PC-9 (cell line): ENCODE measurements around the gene COL5A1. TPM values are rescaled to one million over a fixed set of nuclear protein-coding genes. Genes with fewer than 3 reads are reported as not detected.
A peak's percentile ranks its signal among the peaks of the same experiment; 100 is the strongest.

Experiments
- BruUV-seq: library from RNA; stranded (reverse); fragments of 400-500 nt; replicated peaks from 2 replicates; lab custom pipeline; 2021; lab: Mats Ljungman, UMichigan
- CTCF ChIA-PET: fragments of 300-600 bp; sonication (Branson Sonifier 250); formaldehyde crosslinking; loops from one replicate; lab custom pipeline; 2022; ENCODE audit warnings: antibody characterized with exemption; lab: Charles Lee
- POLR2A ChIA-PET: fragments of 300-600 bp; sonication (Branson Sonifier 250); formaldehyde crosslinking; loops from one replicate; lab custom pipeline; 2022; ENCODE audit warnings: antibody characterized with exemption; ENCODE audit not compliant: unreplicated experiment; lab: Charles Lee
- DNase-seq, 2 experiments: peaks; one replicate each; pipeline versions ENCODE4 v3.0.0 to v3.0.0-alpha.2; 2015 to 2022; ENCODE audit warnings: mixed read lengths in 1 of 2
- H2AFZ ChIP-seq: fragments of 200-600 bp; sonication (generic); 2 replicates; pipeline ENCODE4 v1.8.1; 2017; ENCODE audit warnings: antibody characterized with exemption
- H3F3A ChIP-seq: fragments of 200-600 bp; sonication (generic); 2 replicates; pipeline ENCODE4 v1.8.1; 2017; ENCODE audit warnings: antibody characterized with exemption, mild to moderate bottlenecking, low read depth; ENCODE audit not compliant: insufficient read depth
- H3K27ac ChIP-seq: fragments of 200-600 bp; sonication (generic); 2 replicates; pipeline ENCODE4 v1.6.1; 2016; ENCODE audit warnings: mixed run types
- H3K27me3 ChIP-seq: fragments of 200-600 bp; sonication (generic); 2 replicates; pipeline ENCODE4 v1.6.1; 2016; ENCODE audit warnings: low read depth, mixed run types; ENCODE audit not compliant: insufficient read depth
- H3K36me3 ChIP-seq: fragments of 200-600 bp; sonication (generic); 2 replicates; pipeline ENCODE4 v1.6.1; 2016; ENCODE audit warnings: low read depth, mixed run types
- H3K4me1 ChIP-seq: fragments of 200-600 bp; sonication (generic); replicated peaks from 2 replicates; pipeline ENCODE4 v1.6.1; 2016; ENCODE audit warnings: mixed run types; ENCODE audit not compliant: insufficient read depth
- H3K4me2 ChIP-seq: fragments of 200-600 bp; sonication (generic); 2 replicates; pipeline ENCODE4 v1.6.1; 2017; ENCODE audit warnings: mixed run types
- H3K4me3 ChIP-seq: fragments of 200-600 bp; sonication (generic); 2 replicates; pipeline ENCODE4 v1.6.1; 2016; ENCODE audit warnings: mixed run types
- H3K79me2 ChIP-seq: fragments of 200-600 bp; sonication (generic); 2 replicates; pipeline ENCODE4 v1.6.1; 2017; ENCODE audit warnings: low read depth, mixed run types
- H3K9me2 ChIP-seq: fragments of 200-600 bp; sonication (generic); 2 replicates; pipeline ENCODE4 v1.8.1; 2017; ENCODE audit warnings: mild to moderate bottlenecking; ENCODE audit not compliant: insufficient read depth
- H3K9me3 ChIP-seq: fragments of 200-600 bp; sonication (generic); 2 replicates; pipeline ENCODE4 v1.8.1; 2016; ENCODE audit warnings: low read depth; ENCODE audit not compliant: insufficient read depth
- H4K20me1 ChIP-seq: fragments of 200-600 bp; sonication (generic); 2 replicates; pipeline ENCODE4 v1.8.1; 2017; ENCODE audit not compliant: insufficient read depth
- EZH2 ChIP-seq: fragments of 200-600 bp; sonication (generic); IDR thresholded peaks from 2 replicates; pipeline ENCODE4 v1.8.0; 2017; ENCODE audit warnings: antibody characterized with exemption, low read depth
- intact Hi-C: fragments of 100-400 bp; cut with micrococcal nuclease; formaldehyde crosslinking; loops from one replicate; pipeline ENCODE4 v1.10.0; 2022; ENCODE audit not compliant: unreplicated experiment
- total RNA-seq: library from RNA; stranded (reverse); gene quantifications from 2 replicates; pipeline ENCODE4 v1.2.3, GENCODE V29; 2021
- TF ChIP-seq, protein P1 (sequence below): fragments of 200-600 bp; sonication (generic); conservative IDR thresholded peaks from 2 replicates; pipeline ENCODE4 v1.6.1; 2017; ENCODE audit warnings: mixed run types, antibody characterized with exemption, mild to moderate bottlenecking, moderate library complexity

Gene COL5A1
- total RNA-seq, 1 experiment from 2014 or later: 15.2 TPM

- no peaks in the 10 kb centered on the region for H4K20me1 ChIP-seq
- intact Hi-C loops: no loop called here
- H3K4me2 ChIP-seq: no peak overlapping the region
- H3K9me2 ChIP-seq: no peaks in the 10 kb centered on the region
- no peaks in the 10 kb centered on the region for H3K79me2 ChIP-seq
- POLR2A ChIA-PET: no interaction called here
- TF ChIP-seq EZH2: no peak
- TF ChIP-seq, protein P1, sequence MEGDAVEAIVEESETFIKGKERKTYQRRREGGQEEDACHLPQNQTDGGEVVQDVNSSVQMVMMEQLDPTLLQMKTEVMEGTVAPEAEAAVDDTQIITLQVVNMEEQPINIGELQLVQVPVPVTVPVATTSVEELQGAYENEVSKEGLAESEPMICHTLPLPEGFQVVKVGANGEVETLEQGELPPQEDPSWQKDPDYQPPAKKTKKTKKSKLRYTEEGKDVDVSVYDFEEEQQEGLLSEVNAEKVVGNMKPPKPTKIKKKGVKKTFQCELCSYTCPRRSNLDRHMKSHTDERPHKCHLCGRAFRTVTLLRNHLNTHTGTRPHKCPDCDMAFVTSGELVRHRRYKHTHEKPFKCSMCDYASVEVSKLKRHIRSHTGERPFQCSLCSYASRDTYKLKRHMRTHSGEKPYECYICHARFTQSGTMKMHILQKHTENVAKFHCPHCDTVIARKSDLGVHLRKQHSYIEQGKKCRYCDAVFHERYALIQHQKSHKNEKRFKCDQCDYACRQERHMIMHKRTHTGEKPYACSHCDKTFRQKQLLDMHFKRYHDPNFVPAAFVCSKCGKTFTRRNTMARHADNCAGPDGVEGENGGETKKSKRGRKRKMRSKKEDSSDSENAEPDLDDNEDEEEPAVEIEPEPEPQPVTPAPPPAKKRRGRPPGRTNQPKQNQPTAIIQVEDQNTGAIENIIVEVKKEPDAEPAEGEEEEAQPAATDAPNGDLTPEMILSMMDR: no peak
- no TSS peak for BruUV-seq
- H3K27me3 ChIP-seq: peaks cover 5% of the 10 kb centered on the region; the same call in 1 of the 2 replicates
- H3K9me3 ChIP-seq: peaks cover 10% of the 10 kb centered on the region; the same call in 1 of the 2 replicates
- peaks cover 3% of the 10 kb centered on the region; the same call in 1 of the 2 replicates for H3F3A ChIP-seq
- CTCF ChIA-PET: interaction anchor here (1.1 kb wide), 1 partner anchor 212 kb away, joined by 3 read pairs; no protein-coding TSS in a partner anchor
- no peaks in the 10 kb centered on the region; the same call in 1 of the 2 replicates for H3K4me1 ChIP-seq
- no peak overlapping the region for H3K27ac ChIP-seq
- no peaks in the 10 kb centered on the region for H3K36me3 ChIP-seq
- no peak overlapping the region for H3K4me3 ChIP-seq
- no peak overlapping the region for H2AFZ ChIP-seq
- no peak for DNase-seq
Measured at GRCh38 chr9:134661299-134661698, 19.7 kb downstream of the COL5A1 start.

GRCh38 chr9:134661791-134662142, 20.2 kb downstream of the COL5A1 start:
- no peaks in the 10 kb centered on the region for H3K36me3 ChIP-seq
- CTCF ChIA-PET: interaction anchor here (1.1 kb wide), 1 partner anchor 212 kb away, joined by 3 read pairs; no protein-coding TSS in a partner anchor
- TF ChIP-seq, protein P1: no peak
- no peak for TF ChIP-seq EZH2
- no peaks in the 10 kb centered on the region for H3K79me2 ChIP-seq
- H2AFZ ChIP-seq: no peak overlapping the region
- H3K4me2 ChIP-seq: no peak overlapping the region
- intact Hi-C loops: loop anchor here (1.0 kb wide), 1 partner anchor 9 kb away; no protein-coding TSS in a partner anchor
- no peaks in the 10 kb centered on the region; the same call in 1 of the 2 replicates for H3K4me1 ChIP-seq
- H4K20me1 ChIP-seq: no peaks in the 10 kb centered on the region
- H3K9me3 ChIP-seq: peaks cover 10% of the 10 kb centered on the region; the same call in 1 of the 2 replicates
- no peak overlapping the region for H3K27ac ChIP-seq
- POLR2A ChIA-PET: interaction anchor here (0.7 kb wide), 1 partner anchor 9 kb away, joined by 23 read pairs; no protein-coding TSS in a partner anchor
- H3F3A ChIP-seq: no peaks in the 10 kb centered on the region
- peak in 1 of 2 experiments; percentile 53 for DNase-seq
- no TSS peak for BruUV-seq
- peaks cover 5% of the 10 kb centered on the region; the same call in 1 of the 2 replicates for H3K27me3 ChIP-seq
- H3K4me3 ChIP-seq: no peak overlapping the region
- H3K9me2 ChIP-seq: no peaks in the 10 kb centered on the region

DNA sequence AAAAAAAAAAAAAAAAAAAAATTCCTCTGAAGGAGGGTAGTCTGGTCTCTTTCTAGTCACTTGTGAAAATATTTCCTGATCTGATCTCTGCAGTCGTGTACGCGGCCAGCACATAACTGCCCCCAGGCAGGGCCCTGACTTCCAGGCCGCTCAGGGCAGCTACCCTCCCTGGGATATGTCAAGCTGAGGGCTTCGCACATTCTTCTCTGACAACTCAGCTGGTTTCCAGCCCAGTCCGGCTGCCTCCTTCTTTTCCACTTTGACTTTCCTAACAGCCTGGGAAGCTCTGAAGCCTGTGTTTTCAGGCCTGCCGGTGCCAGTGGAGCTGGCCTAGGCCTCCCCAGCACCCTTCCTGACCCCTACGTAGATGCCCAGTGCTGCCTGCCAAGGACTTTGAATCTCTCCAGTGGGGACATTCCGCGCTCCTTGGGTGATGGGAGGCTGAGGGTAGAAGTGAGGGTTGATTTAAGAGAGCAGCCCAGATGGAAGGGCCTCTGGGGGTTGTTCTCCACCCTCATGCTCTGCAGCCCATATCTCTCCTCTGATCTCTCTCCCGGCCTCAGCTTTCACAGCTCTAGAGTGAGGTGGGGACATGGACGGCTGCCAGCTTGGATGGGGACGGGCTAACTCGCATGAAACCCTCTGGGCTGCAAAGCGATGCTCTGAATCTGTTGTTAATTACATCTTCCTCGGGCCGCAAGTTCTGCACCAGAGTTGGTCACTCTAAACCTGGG, 20.7 kb downstream of the COL5A1 start:
- peak overlapping the region; percentile 31; the same call in 1 of the 2 replicates for H3K4me2 ChIP-seq
- H3K9me2 ChIP-seq: no peaks in the 10 kb centered on the region
- H3K36me3 ChIP-seq: no peaks in the 10 kb centered on the region
- peaks cover 10% of the 10 kb centered on the region; the same call in 1 of the 2 replicates for H3K9me3 ChIP-seq
- peaks cover 5% of the 10 kb centered on the region; the same call in 1 of the 2 replicates for H3K27me3 ChIP-seq
- H3K79me2 ChIP-seq: no peaks in the 10 kb centered on the region
- TF ChIP-seq, protein P1: no peak
- TF ChIP-seq EZH2: no peak
- H4K20me1 ChIP-seq: no peaks in the 10 kb centered on the region
- no peaks in the 10 kb centered on the region; the same call in 1 of the 2 replicates for H3K4me1 ChIP-seq
- no peak overlapping the region for H2AFZ ChIP-seq
- no peaks in the 10 kb centered on the region for H3F3A ChIP-seq
- BruUV-seq: no TSS peak
- no peak overlapping the region for H3K27ac ChIP-seq
- CTCF ChIA-PET: interaction anchor here (1.1 kb wide), 1 partner anchor 213 kb away, joined by 3 read pairs; no protein-coding TSS in a partner anchor
- intact Hi-C loops: loop anchor here (1.0 kb wide), 1 partner anchor 8 kb away; no protein-coding TSS in a partner anchor
- H3K4me3 ChIP-seq: no peak overlapping the region
- POLR2A ChIA-PET: interaction anchor here (0.5 to 0.7 kb wide), 3 partner anchors 8 to 337 kb away, joined by 3 to 23 read pairs (median 5); no protein-coding TSS in a partner anchor
- peak; percentile 52 to 84 for DNase-seq
